Measurements from ENCODE around the gene RRAS2. TPM values are rescaled to one million over a fixed set of nuclear protein-coding genes. Genes with fewer than 3 reads are reported as not detected.

RRAS2 gene
- total RNA-seq, 1 experiment from 2014 or later = 158 TPM

DNA sequence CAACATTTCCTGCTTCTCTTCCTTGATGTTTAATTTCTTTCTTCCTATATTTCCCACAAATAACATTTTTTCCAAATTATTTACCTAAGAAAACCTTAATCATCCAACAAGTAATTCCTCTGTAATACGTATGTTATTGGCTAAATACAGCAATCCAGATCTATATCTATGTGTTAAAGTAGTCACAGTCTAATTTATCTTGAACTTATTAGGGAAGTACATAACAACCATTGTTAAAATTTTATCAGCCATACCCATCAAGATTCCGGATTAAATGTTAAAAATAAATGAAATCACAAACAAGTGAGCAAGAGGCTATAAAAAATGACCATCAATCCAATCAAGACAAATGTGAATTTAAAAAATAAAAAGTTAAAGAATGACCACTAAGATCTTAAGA lies 36.5 kb downstream of the RRAS2 start:
- Histone ChIP-seq H4K91ac (ENCODE audit: insufficient read length, low read depth, low read length) (no peak overlapping the region), H4K20me1 (ENCODE audit: control insufficient read depth, insufficient read depth, insufficient read length) (no peaks in the 10 kb centered on the region), H2AK5ac (ENCODE audit: insufficient read length, low read length) (no peak overlapping the region), H2AFZ (ENCODE audit: low read length) (no peak overlapping the region), H3K4me2 (ENCODE audit: insufficient read depth, insufficient read length, low read length) (no peak overlapping the region), H3K4ac (ENCODE audit: low read depth, low read length) (no peak overlapping the region), H2BK20ac (ENCODE audit: low read depth, low read length, poor library complexity, severe bottlenecking) (no peak overlapping the region), H2BK15ac (ENCODE audit: low read depth, low read length) (no peak overlapping the region), H3K9me3 (ENCODE audit: control insufficient read depth, low read depth, low read length) (no peaks in the 10 kb centered on the region), H3K9ac (ENCODE audit: extremely low read depth, insufficient read length, low read length) (no peak overlapping the region), H3K56ac (ENCODE audit: insufficient read length, low read depth, low read length) (no peak overlapping the region), H3K18ac (ENCODE audit: insufficient read length, low read depth, low read length) (no peak overlapping the region), H2BK12ac (ENCODE audit: insufficient read length, low read depth, low read length) (no peak overlapping the region), H4K8ac (replicated peaks; ENCODE audit: insufficient read length, low read depth, low read length) (no peak overlapping the region), H3K79me1 (ENCODE audit: insufficient read depth, low read depth, low read length, poor library complexity, severe bottlenecking) (no peaks in the 10 kb centered on the region), H2BK5ac (ENCODE audit: insufficient read length, low read length) (no peak overlapping the region), H3K23me2 (ENCODE audit: insufficient read length, low read depth, low read length, poor library complexity, severe bottlenecking) (no peaks in the 10 kb centered on the region), H2BK120ac (ENCODE audit: low read depth, low read length, poor library complexity, severe bottlenecking) (no peak overlapping the region), H3K27me3 (ENCODE audit: insufficient read depth, low read length) (no peaks in the 10 kb centered on the region), H3K79me2 (ENCODE audit: insufficient read depth, low read length) (peaks cover 41% of the 10 kb centered on the region; the same call in 1 of the 2 replicates), H3K23ac (ENCODE audit: insufficient read length, low read depth, low read length) (no peak overlapping the region), H3K27ac (ENCODE audit: insufficient read length, low read depth, low read length) (no peak overlapping the region), H4K5ac (ENCODE audit: insufficient read length, low read depth, low read length) (no peak overlapping the region), H3K4me1 (ENCODE audit: insufficient read depth, low read length) (peaks cover 3% of the 10 kb centered on the region; the same call in 1 of the 2 replicates), H3T11ph (ENCODE audit: low read length) (no peak overlapping the region), H3K14ac (ENCODE audit: insufficient read depth, low read length) (no peak overlapping the region)
- Mint-ChIP-seq H3K27ac (peak overlapping the region in 2 of 3 experiments; percentile 6 to 32; a peak in 6 of 7 replicates), H3K4me3 (no peak overlapping the region), H3K27me3 (ENCODE audit: low read depth) (no peaks in the 10 kb centered on the region), H3K9me3 (no peaks in the 10 kb centered on the region), H3K36me3 (ENCODE audit: insufficient read depth in 1 of 3, low read depth in 3 of 3) (peaks cover 0 to 20% (median 2%) of the 10 kb centered on the region in 3 experiments; a peak in 4 of 7 replicates), H3K4me1 (peaks cover 45 to 62% of the 10 kb centered on the region in 2 experiments)
- 100% methylated on average over 1 of the region's 2 CpGs for WGBS (ENCODE audit: extremely low coverage, insufficient read length, low lambda C conversion rate)
- TF ChIP-seq, protein P1, sequence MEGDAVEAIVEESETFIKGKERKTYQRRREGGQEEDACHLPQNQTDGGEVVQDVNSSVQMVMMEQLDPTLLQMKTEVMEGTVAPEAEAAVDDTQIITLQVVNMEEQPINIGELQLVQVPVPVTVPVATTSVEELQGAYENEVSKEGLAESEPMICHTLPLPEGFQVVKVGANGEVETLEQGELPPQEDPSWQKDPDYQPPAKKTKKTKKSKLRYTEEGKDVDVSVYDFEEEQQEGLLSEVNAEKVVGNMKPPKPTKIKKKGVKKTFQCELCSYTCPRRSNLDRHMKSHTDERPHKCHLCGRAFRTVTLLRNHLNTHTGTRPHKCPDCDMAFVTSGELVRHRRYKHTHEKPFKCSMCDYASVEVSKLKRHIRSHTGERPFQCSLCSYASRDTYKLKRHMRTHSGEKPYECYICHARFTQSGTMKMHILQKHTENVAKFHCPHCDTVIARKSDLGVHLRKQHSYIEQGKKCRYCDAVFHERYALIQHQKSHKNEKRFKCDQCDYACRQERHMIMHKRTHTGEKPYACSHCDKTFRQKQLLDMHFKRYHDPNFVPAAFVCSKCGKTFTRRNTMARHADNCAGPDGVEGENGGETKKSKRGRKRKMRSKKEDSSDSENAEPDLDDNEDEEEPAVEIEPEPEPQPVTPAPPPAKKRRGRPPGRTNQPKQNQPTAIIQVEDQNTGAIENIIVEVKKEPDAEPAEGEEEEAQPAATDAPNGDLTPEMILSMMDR (conservative IDR thresholded peaks at IDR 0.05) = no peak
- DNase-seq = no peak

Measured in H9 (cell line).